Gastrocnemius medialis (tissue), 4 donors: ENCODE measurements around the gene DLL4. TPM values are rescaled to one million over a fixed set of nuclear protein-coding genes. Genes with fewer than 3 reads are reported as not detected.

Experiments
- ATAC-seq, 2 donors: fragments of 150-250 bp; one replicate each; pipeline ENCODE4 v1.9.1; 2016
- DNase-seq, 2 donors: peaks; one replicate each; pipeline ENCODE4 v3.0.0-alpha.2; 2019
- H3K27ac ChIP-seq, 4 donors: fragments of 200-600 bp; sonication (generic); 1 replicate in 1 of 4; 2 replicates in 3 of 4; pipeline ENCODE4 v1.5.1; 2016 to 2018; ENCODE audit warnings: mild to moderate bottlenecking in 2 of 4, moderate library complexity in 1 of 4
- H3K27me3 ChIP-seq, 3 donors: fragments of 200-600 bp; sonication (generic) in 2 of 3; 1 replicate in 1 of 3; 2 replicates in 2 of 3; pipeline versions ENCODE4 v1.5.1 to v1.6.0; 2016 to 2019; ENCODE audit warnings: mild to moderate bottlenecking in 1 of 3, moderate library complexity in 1 of 3
- H3K36me3 ChIP-seq, 2 donors: fragments of 200-600 bp; sonication (generic) in 1 of 2; one replicate each; pipeline ENCODE4 v1.5.1; 2017 to 2018
- H3K4me1 ChIP-seq, 2 donors: fragments of 200-600 bp; sonication (generic) in 1 of 2; one replicate each; pipeline ENCODE4 v1.5.1; 2016 to 2017; ENCODE audit warnings: mild to moderate bottlenecking in 2 of 2
- H3K4me3 ChIP-seq, 4 donors: fragments of 200-600 bp; sonication (generic) in 3 of 4; 1 replicate in 1 of 4; 2 replicates in 3 of 4; pipeline ENCODE4 v1.5.1; 2016 to 2019; ENCODE audit warnings: mild to moderate bottlenecking in 2 of 4
- H3K9me3 ChIP-seq, 3 donors: fragments of 200-600 bp; sonication (generic) in 2 of 3; 1 replicate in 1 of 3; 2 replicates in 2 of 3; pipeline ENCODE4 v1.5.1; 2016 to 2019
- CTCF ChIP-seq, 5 experiments: fragments of 450-650 bp in 3 of 5; fragments of 200-600 bp in 2 of 5; sonication (generic) in 2 of 5; IDR thresholded peaks in 4 of 5; conservative IDR thresholded peaks in 1 of 5; 1 replicate in 4 of 5; 2 replicates in 1 of 5; pipeline ENCODE4 v1.5.1; 2016 to 2019; ENCODE audit warnings: antibody characterized with exemption in 5 of 5, mild to moderate bottlenecking in 3 of 5, moderate library complexity in 3 of 5
- POLR2A ChIP-seq, 2 donors: fragments of 450-650 bp; IDR thresholded peaks; one replicate each; pipeline ENCODE4 v1.6.1; 2017; ENCODE audit warnings: antibody characterized with exemption in 2 of 2, mild to moderate bottlenecking in 2 of 2, moderate library complexity in 2 of 2
- in situ Hi-C, 4 donors: fragments of 200-750 bp; cut with MboI; loops; one replicate each; pipeline versions ENCODE4 v1.15.0 to v1.8.0; 2017; ENCODE audit warnings: low sequenced_read_pairs in 4 of 4
- intact Hi-C: fragments of 100-400 bp; cut with DNase I; formaldehyde crosslinking; loops from one replicate; pipeline ENCODE4 v1.15.1; 2023; ENCODE audit warnings: low total_unique reads
- total RNA-seq, 4 donors: library from RNA; depleted of rRNA; stranded (reverse); fragments of >200 nt; gene quantifications; one replicate each; pipeline versions ENCODE4 v1.1.0 to v1.2.3, GENCODE V29; 2016

The DLL4 gene
- total RNA-seq, 4 donors from 2014 or later: 5.9 to 15.7 (median 8.9) TPM

GRCh38 chr15:40942337-40942854 lies 13.3 kb downstream of the DLL4 start:
- H3K9me3 ChIP-seq: no peaks in the 10 kb centered on the region

GRCh38 chr15:40942878-40943277 lies 13.7 kb downstream of the DLL4 start:
- TF ChIP-seq POLR2A (IDR thresholded peaks at IDR 0.05): no peak
- TF ChIP-seq CTCF (IDR thresholded peaks at IDR 0.05 in 4 of 5, conservative IDR thresholded peaks at IDR 0.05 in 1 of 5): no peak
- ATAC-seq: no peak
- peaks cover 14 to 36% of the 10 kb centered on the region in 2 donors for H3K4me1 ChIP-seq
- peak overlapping the region in 3 of 4 donors; percentile 79 to 85 (median 84) for H3K27ac ChIP-seq
- peaks cover 0 to 4% (median 0%) of the 10 kb centered on the region in 3 donors for H3K27me3 ChIP-seq
- intact Hi-C loops: loop anchor here (1.0 to 5.0 kb wide), 3 partner anchors 13 to 289 kb away; partner anchors contain the start of genes CHP1 and EXD1
- H3K9me3 ChIP-seq: no peaks in the 10 kb centered on the region
- no peaks in the 10 kb centered on the region for H3K36me3 ChIP-seq
- in situ Hi-C loops: loop anchor here in 1 of 4 donors (10.0 kb wide), 1 partner anchor 72 kb away; no protein-coding TSS in a partner anchor
- DNase-seq: no peak
- peak overlapping the region in 3 of 4 donors; percentile 57 to 71 (median 65) for H3K4me3 ChIP-seq

More at GRCh38 chr15:40942337-40942854, 13.3 kb downstream of the DLL4 start:
- peak in 1 of 2 donors; percentile 3 for ATAC-seq
- DNase-seq: no peak
- peak overlapping the region; percentile 57 to 81 (median 68) for H3K4me3 ChIP-seq
- H3K36me3 ChIP-seq: no peaks in the 10 kb centered on the region
- intact Hi-C loops (loop anchor here (1.0 to 5.0 kb wide), 3 partner anchors 14 to 290 kb away; partner anchors contain the start of genes CHP1 and EXD1), in situ Hi-C loops (loop anchor here in 1 of 4 donors (10.0 kb wide), 1 partner anchor 72 kb away; no protein-coding TSS in a partner anchor)
- H3K27ac ChIP-seq: peak overlapping the region; percentile 76 to 85 (median 82)
- H3K4me1 ChIP-seq: peaks cover 19 to 41% of the 10 kb centered on the region in 2 donors
- H3K27me3 ChIP-seq: peaks cover 0 to 4% (median 0%) of the 10 kb centered on the region in 3 donors
- TF ChIP-seq CTCF (IDR thresholded peaks at IDR 0.05 in 4 of 5, conservative IDR thresholded peaks at IDR 0.05 in 1 of 5): no peak
- TF ChIP-seq POLR2A (IDR thresholded peaks at IDR 0.05): no peak

GRCh38 chr15:40943764-40944365 lies 14.7 kb downstream of the DLL4 start:
- Histone ChIP-seq H3K4me1 (peaks cover 9 to 28% of the 10 kb centered on the region in 2 donors), H3K9me3 (no peaks in the 10 kb centered on the region), H3K27me3 (peaks cover 0 to 4% (median 0%) of the 10 kb centered on the region in 3 donors), H3K36me3 (no peaks in the 10 kb centered on the region), H3K4me3 (no peak overlapping the region), H3K27ac (no peak overlapping the region)
- ATAC-seq (no peak), DNase-seq (no peak)
- in situ Hi-C loops (loop anchor here in 1 of 4 donors (10.0 kb wide), 1 partner anchor 71 kb away; no protein-coding TSS in a partner anchor), intact Hi-C loops (loop anchor here (5.0 kb wide), 2 partner anchors 33 to 288 kb away; partner anchors contain the start of genes CHP1 and EXD1)
- TF ChIP-seq POLR2A (IDR thresholded peaks at IDR 0.05): no peak
- TF ChIP-seq CTCF (IDR thresholded peaks at IDR 0.05 in 4 of 5, conservative IDR thresholded peaks at IDR 0.05 in 1 of 5): no peak

GRCh38 chr15:40944510-40945296 lies 15.6 kb downstream of the DLL4 start:
- DNase-seq (no peak), ATAC-seq (no peak)
- Histone ChIP-seq H3K4me1 (peaks cover 18 to 29% of the 10 kb centered on the region in 2 donors), H3K9me3 (no peaks in the 10 kb centered on the region), H3K27ac (no peak overlapping the region), H3K27me3 (peaks cover 0 to 4% (median 0%) of the 10 kb centered on the region in 3 donors), H3K4me3 (no peak overlapping the region), H3K36me3 (no peaks in the 10 kb centered on the region)
- in situ Hi-C loops: loop anchor here in 1 of 4 donors (10.0 kb wide), 1 partner anchor 70 kb away; no protein-coding TSS in a partner anchor
- intact Hi-C loops: loop anchor here (5.0 kb wide), 2 partner anchors 33 to 288 kb away; partner anchors contain the start of genes CHP1 and EXD1
- TF ChIP-seq CTCF (IDR thresholded peaks at IDR 0.05 in 4 of 5, conservative IDR thresholded peaks at IDR 0.05 in 1 of 5): no peak
